Uterus (tissue), 4 donors: ENCODE results near the gene MFAP3L. TPM values are rescaled to one million over a fixed set of nuclear protein-coding genes. Genes with fewer than 3 reads are reported as not detected.

Source experiments
- DNase-seq, 2 donors: peaks; one replicate each; pipeline ENCODE4 v3.0.0-alpha.2; 2019 to 2020
- H3K27ac ChIP-seq, 2 donors: fragments of 200-600 bp; sonication (generic); 1 replicate in 1 of 2; 2 replicates in 1 of 2; pipeline ENCODE4 v1.5.1; 2016 to 2018
- H3K27me3 ChIP-seq, 2 donors: fragments of 200-600 bp; sonication (generic); one replicate each; pipeline ENCODE4 v1.5.1; 2018 to 2019; ENCODE audit warnings: control low read depth in 1 of 2
- H3K36me3 ChIP-seq, 2 donors: fragments of 200-600 bp; sonication (generic); one replicate each; pipeline ENCODE4 v1.5.1; 2019; ENCODE audit warnings: control low read depth in 1 of 2
- H3K4me1 ChIP-seq, 2 donors: fragments of 200-600 bp; sonication (generic); one replicate each; pipeline ENCODE4 v1.5.1; 2018 to 2019; ENCODE audit warnings: control low read depth in 1 of 2
- H3K4me3 ChIP-seq, 2 donors: fragments of 200-600 bp; sonication (generic); 1 replicate in 1 of 2; 2 replicates in 1 of 2; pipeline ENCODE4 v1.5.1; 2018 to 2019; ENCODE audit warnings: mild to moderate bottlenecking in 1 of 2
- H3K9me3 ChIP-seq, 2 donors: fragments of 200-600 bp; sonication (generic); one replicate each; pipeline ENCODE4 v1.5.1; 2019; ENCODE audit warnings: control low read depth in 1 of 2
- POLR2A ChIP-seq, 2 donors: fragments of 450-650 bp; IDR thresholded peaks; one replicate each; pipeline ENCODE4 v1.6.1; 2016; ENCODE audit warnings: antibody characterized with exemption in 2 of 2, mild to moderate bottlenecking in 1 of 2, moderate library complexity in 1 of 2
- intact Hi-C: fragments of 100-400 bp; cut with DNase I; formaldehyde crosslinking; loops from one replicate; pipeline ENCODE4 v1.15.1; 2023; ENCODE audit warnings: low total_unique reads
- total RNA-seq, 4 donors: library from RNA; depleted of rRNA in 3 of 4; stranded (reverse); fragments of >200 nt in 3 of 4; gene quantifications; one replicate each; pipeline versions ENCODE4 v1.1.0 to v1.2.4, GENCODE V29; 2014 to 2023
- TF ChIP-seq, protein P1 (sequence below), 4 experiments: fragments of 200-600 bp in 2 of 4; fragments of 450-650 bp in 2 of 4; sonication (generic) in 2 of 4; IDR thresholded peaks; one replicate each; pipeline ENCODE4 v1.5.1; 2016 to 2019; ENCODE audit warnings: antibody characterized with exemption in 4 of 4, mild to moderate bottlenecking in 2 of 4, moderate library complexity in 1 of 4
- donor health status: DM: yes; HTN: yes; CAD: no.

Gene MFAP3L
- total RNA-seq, 4 donors from 2014 or later, result 6.6 to 38.4 (median 14.9) TPM

DNA sequence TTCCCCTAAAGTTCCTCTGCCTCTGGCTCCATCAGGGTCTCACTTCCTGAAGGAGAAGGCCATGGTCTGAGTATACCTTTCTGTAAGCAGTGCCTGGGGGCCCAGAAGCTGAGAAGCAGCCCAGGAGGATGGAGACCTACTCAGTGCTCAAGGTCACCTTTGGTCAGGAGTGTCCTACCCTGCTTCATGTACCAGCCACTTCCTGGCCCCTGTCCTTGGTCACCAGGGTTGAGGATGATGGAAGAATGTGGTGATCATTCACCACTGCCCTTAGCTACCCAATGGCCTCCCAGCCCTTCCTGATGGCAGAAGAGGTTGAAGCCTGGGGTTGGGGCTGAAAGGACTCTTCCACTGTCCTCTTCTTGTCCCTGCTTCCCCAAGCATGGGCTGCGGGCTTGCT is 9.0 kb upstream of the MFAP3L start:
- DNase-seq, result no peak
- Histone ChIP-seq H3K27me3 (no peaks in the 10 kb centered on the region), H3K4me3 (no peak overlapping the region), H3K36me3 (no peaks in the 10 kb centered on the region), H3K4me1 (no peaks in the 10 kb centered on the region), H3K9me3 (no peaks in the 10 kb centered on the region), H3K27ac (no peak overlapping the region)
- TF ChIP-seq, protein P1, sequence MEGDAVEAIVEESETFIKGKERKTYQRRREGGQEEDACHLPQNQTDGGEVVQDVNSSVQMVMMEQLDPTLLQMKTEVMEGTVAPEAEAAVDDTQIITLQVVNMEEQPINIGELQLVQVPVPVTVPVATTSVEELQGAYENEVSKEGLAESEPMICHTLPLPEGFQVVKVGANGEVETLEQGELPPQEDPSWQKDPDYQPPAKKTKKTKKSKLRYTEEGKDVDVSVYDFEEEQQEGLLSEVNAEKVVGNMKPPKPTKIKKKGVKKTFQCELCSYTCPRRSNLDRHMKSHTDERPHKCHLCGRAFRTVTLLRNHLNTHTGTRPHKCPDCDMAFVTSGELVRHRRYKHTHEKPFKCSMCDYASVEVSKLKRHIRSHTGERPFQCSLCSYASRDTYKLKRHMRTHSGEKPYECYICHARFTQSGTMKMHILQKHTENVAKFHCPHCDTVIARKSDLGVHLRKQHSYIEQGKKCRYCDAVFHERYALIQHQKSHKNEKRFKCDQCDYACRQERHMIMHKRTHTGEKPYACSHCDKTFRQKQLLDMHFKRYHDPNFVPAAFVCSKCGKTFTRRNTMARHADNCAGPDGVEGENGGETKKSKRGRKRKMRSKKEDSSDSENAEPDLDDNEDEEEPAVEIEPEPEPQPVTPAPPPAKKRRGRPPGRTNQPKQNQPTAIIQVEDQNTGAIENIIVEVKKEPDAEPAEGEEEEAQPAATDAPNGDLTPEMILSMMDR (IDR thresholded peaks at IDR 0.05), result no peak
- no peak for TF ChIP-seq POLR2A (IDR thresholded peaks at IDR 0.05)
- intact Hi-C loops, result no loop called here

DNA sequence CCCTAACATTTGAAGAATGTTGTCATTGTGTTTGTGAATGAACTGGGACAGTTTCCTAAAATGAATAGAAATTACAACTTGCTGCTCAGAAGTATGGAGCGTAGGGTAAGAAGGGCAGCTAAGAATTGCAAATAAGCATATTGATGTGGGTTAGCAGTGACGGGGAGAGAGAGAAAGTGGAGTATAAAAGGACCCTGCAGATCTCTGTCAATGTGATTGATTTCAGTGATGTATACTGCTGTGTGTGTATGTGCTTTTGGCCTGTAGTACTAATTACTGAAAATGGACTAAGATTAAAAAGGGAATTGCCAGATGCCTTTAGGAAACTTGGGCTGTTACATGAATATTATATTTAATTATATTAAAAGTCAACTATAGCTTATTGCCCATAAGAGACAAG is 7.8 kb upstream of the MFAP3L start:
- H3K27ac ChIP-seq, result no peak overlapping the region
- DNase-seq, result no peak
- H3K9me3 ChIP-seq, result no peaks in the 10 kb centered on the region
- H3K4me3 ChIP-seq, result no peak overlapping the region
- H3K4me1 ChIP-seq, result no peaks in the 10 kb centered on the region
- no peaks in the 10 kb centered on the region for H3K36me3 ChIP-seq
- TF ChIP-seq POLR2A (IDR thresholded peaks at IDR 0.05), result no peak
- TF ChIP-seq, protein P1 (IDR thresholded peaks at IDR 0.05), result no peak
- no peaks in the 10 kb centered on the region for H3K27me3 ChIP-seq
- intact Hi-C loops, result no loop called here

DNA sequence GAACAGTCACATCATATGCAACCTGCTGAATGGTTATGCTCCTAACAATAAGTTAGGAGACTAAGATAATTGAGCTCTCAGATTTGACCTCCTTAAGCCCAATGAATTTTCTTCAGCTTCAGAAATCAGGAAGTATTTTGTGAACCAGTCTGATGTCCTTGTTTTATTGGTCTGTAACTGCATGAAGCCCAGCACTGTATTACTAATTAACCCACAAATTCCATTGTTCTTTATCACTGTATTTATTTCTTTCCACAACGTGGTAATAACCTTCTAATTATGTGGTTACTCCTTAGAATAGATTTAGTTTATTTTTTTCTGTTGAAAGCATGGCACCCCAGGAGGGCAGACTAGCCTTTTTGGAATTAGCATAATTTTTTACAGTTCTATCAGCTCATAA is 3.9 kb upstream of the MFAP3L start:
- intact Hi-C loops, result no loop called here
- Histone ChIP-seq H3K4me1 (no peaks in the 10 kb centered on the region), H3K27ac (no peak overlapping the region), H3K36me3 (no peaks in the 10 kb centered on the region), H3K9me3 (no peaks in the 10 kb centered on the region), H3K4me3 (no peak overlapping the region), H3K27me3 (no peaks in the 10 kb centered on the region)
- no peak for TF ChIP-seq POLR2A (IDR thresholded peaks at IDR 0.05)
- TF ChIP-seq, protein P1 (IDR thresholded peaks at IDR 0.05), result no peak
- no peak for DNase-seq

DNA sequence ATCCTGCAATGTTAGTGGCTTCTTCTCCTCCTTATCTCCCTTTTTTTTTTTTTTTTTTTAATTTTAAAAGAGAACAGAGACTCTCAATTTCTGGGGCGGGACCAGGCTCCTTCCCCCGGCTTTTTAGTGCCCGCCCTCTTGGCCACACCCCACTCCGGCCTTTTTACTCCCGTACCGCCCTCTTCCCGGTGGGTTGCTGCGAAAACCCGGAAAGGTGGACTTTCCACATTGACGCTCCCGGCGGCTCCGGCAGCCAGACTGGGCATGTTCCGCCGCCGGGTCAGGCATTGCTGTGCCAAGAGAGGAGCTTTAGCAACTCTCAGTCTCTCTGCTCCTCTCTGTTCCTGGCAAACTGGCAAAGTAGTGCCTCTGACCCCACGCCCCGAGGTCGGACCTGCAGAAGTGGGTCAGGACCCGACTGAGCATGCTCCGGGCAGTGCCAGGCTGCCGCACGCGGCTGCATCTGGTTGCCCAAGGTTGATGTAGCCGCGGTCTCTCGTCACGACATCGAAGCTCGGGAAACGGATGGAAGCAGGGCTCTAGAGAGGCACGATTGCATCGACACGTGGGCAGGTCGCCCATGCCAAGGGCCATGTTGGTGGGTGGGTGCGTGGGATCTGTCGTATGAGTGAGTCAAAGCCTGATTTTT is 1.1 kb upstream of the MFAP3L start:
- peak; percentile 95 to 96 for DNase-seq

More for the DNA sequence above, 1.1 kb upstream of the MFAP3L start:
- peak overlapping the region; percentile 91 to 94 for H3K27ac ChIP-seq
- no peaks in the 10 kb centered on the region for H3K4me1 ChIP-seq
- no peaks in the 10 kb centered on the region for H3K9me3 ChIP-seq
- TF ChIP-seq, protein P1 (IDR thresholded peaks at IDR 0.05), result peak in 2 of 4 experiments; percentile 4 to 32
- TF ChIP-seq POLR2A (IDR thresholded peaks at IDR 0.05), result peak in 1 of 2 donors; percentile 64
- no peaks in the 10 kb centered on the region for H3K27me3 ChIP-seq
- intact Hi-C loops, result loop anchor here (10.0 kb wide), 1 partner anchor 413 kb away; the partner anchor contains the start of gene NEK1
- H3K4me3 ChIP-seq, result peak overlapping the region; percentile 89 to 92
- no peaks in the 10 kb centered on the region for H3K36me3 ChIP-seq
